GM19452 (cell line): ENCODE data around the gene GMDS.

Source experiments
- ATAC-seq: cut with Tn5 transposase; IDR thresholded peaks from one replicate; pipeline ENCODE4 v1.9.1; 2021; ENCODE audit not compliant: unreplicated experiment

GMDS gene

DNA sequence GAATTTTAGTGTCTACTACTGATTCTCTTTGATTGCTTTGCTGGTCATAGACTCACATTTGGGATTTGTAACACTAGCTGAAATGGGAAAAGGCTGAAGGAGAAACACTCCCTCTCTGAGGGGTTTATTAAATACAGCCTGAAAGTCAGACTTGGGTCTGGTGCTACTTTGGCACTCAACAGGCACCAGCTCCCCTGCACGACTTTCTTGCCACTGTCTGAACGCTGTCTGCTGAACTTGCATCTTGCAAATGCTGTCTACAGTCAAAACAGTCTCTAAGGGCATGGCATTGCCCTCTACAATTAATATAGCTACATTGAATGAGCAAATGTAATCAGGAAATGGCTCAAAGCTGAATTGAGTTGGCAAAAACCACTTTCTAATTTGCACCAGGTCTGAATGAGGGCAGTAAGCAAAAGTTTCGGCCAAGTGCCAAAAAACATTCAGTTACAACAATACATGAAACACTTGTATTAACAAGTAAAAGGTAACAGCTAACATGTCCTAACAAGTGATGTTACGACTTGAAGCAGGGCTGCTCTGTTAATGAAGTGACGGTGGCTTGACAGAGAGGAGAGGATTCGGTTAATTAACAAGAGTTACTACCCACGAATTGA lies 516.2 kb downstream of the GMDS start:
- no peak for ATAC-seq

DNA sequence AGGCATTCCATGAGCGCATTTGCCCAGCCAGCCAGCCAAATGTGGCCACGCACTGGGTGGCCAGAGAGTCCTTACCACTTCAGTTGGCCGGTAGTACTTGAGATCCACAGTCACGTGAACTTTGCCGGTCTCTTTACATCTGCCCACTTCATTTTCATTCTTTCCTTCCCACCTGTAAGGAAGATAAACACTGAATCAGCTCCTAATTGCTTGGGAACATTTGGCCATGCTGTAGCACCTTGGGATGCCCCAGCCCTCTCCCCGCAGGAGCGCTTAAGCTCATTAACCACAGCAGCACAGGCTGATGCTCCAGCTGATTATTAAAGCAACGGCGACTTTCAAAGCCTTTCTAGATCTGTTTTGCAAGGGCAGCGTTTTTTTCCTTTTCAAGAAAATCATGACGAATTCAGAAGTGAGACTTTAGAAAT lies 519.0 kb downstream of the GMDS start:
- ATAC-seq, result no peak

DNA sequence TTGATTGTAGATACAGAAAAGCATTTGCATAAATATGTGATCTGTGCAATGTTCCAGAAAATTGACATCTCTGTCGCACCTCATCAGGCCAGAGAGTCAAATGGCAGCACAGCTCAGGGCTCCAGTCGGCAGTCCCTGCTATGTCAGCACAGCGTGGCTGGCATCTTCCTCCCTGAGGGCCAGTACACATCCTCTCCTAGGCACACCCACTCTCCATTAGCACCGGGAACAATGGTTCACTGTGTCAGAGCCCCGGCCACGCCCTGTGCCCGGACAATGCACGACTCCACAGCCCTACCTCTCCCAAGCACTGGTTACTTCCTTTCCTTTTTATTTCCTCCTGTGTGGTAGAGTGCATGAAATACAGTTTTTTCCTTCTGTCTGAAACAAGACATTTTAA lies 520.8 kb downstream of the GMDS start:
- ATAC-seq, result no peak

DNA sequence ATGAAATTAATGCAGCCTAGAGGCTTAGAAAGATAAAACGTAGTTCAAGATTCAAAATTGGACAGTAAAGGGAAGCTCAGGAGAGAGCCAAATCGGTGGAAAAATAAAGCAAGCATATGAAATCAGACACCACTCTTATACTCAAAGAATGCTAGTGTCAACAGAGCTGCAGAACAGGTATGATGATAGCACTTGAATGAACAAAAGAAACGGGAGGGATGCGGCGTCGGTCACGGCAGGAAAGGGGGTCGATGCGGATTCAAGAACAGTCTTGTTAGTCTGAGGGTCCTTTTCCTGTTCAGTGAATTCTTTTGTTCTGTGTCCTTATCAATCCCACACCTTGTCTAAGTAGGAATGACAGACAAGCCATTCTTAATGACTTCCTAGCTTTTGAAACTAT lies 521.3 kb downstream of the GMDS start:
- ATAC-seq, result no peak

DNA sequence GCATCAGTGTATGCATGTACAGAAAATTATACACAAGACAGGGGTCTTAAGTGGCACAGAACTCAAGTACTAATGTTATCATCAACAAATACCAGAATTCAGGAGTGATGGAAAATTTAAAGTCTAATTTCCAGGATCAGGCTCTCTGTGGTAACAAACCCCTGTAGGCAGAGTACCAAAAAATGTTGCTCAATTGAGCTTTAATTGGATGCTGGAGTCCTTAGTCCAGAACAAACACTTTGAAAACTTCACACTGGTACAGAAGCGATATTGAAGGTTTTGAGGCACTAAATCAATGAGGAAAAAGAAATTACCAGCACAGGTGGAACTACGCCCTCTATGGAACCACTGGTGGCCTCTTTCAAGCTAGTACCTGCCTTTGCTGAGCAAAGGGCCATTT lies 522.6 kb downstream of the GMDS start:
- no peak for ATAC-seq

DNA sequence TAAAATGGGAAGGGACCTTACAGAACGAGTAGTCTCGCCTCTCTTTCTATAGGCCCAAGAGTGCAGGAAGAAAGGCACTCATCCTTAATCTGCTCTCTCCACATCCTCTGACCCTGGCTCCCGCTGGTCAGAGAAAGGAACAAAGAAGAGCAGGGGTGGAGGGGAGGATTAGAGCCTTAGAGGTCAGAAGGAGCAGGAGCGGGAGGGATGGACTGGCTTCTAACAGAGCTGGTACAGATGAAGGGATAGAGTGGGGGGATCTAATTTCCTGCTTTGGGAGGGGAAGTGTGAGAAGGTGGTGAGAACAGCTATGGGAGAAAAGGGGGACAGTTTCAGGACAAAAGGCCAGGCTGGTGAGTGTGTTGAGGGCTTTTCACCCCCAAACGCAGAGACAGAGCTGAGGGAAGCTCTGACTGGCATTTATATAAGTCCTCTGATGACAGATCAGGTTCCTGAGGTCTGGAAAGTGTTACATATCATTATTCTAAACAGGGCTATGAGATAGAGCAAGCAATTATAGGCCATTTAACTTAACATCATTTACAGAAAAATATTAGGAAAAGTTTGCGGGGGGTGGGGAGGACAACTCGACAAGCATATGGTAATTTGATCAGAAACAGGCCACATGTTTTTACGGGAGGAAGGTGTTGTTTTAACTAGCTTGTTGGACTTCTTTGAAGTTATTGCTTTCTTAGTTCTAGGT lies 524.6 kb downstream of the GMDS start:
- no peak for ATAC-seq

DNA sequence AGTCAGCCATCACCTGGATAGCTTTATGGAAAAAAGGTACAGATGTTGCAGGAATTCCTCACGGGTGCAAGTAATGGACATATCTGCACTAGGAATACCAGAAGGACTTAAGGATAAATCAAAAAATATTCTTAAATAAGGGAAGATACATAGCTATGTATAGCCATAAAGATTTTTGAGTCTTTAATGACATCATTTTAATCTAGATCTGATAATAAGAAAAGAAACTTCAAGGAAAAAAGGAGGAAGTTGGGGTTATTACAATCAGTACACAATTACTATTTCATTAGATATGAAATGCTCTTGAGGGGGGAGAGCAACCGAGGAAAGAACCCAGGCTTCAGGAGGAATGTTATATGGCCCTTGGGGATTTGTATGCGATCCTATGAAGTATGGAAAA lies 525.5 kb downstream of the GMDS start:
- ATAC-seq, result no peak

DNA sequence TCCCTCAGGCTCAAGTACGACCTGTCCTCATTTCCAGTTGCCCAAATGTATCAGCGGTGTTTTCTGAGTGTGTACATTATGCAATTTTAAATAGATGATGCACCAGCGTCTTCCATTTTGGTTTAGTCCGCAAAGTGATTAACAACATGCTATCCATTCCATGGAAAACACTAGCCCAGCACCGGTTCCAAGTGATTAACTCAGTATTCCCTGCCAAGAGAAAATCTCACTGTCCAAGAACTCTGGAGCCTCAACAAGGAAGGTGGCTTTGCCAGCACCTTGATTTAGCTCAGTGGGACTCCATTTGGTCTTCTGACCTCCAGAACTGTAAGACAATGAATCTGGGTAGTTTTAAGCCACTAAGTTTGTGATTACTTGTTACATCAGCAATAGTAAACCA lies 528.5 kb downstream of the GMDS start:
- ATAC-seq, result no peak

DNA sequence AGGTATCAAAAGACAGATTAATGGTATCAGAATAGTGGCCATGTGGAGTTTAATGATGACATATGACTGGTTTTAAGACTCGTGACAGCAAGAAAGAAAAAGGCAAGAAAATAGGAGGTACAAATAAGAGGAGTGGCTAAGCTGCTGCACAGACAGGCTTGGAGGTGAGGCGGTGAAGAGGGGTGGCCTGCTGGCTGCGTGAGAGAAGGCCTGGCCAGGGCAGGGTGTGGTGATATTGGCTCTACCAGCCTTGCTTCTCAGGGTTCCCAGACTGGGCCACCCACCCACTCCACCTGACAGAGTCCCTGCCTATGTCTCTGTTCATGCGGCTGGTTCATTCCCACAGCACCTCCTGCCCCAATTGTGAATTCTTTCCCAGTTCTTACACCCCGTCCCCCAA lies 529.0 kb downstream of the GMDS start:
- ATAC-seq, result no peak

DNA sequence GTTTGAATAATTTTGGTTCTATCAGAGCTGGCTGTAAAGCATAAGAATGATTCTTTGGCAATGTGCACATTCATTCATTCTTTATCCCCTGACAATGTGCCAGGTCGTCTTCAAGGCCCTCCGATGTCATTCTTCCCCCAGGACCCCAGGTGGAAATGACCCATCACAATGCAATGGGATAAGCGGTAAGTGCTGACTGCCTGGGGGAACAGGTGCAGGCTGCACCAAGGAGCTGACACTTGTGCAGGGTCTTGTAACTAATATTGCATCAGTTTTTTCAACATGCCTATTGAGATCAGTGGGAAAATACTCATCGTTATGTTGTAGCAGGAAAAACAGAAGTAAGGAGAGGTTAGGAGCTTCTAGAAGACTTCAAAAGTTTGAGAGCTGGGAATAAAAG lies 530.1 kb downstream of the GMDS start:
- no peak for ATAC-seq

DNA sequence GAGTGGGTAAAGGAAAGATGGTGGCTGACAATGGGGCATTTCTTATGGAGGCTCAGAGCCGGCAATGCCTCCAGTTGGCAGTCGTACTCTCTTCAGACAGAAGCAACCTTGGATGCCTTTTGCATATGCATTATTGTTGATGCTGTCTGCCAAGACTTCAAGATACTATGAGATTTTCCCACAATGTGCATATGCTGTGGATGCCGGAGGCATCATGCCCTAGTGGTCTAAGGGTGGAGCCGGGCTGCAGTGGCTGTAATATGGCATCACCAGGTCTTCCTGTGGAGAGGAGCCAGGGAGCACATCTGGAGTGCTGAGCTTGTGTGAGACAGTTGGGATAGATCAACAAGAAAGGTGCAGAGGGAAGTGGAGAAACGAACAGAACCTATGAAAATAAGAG lies 530.8 kb downstream of the GMDS start:
- ATAC-seq, result no peak

DNA sequence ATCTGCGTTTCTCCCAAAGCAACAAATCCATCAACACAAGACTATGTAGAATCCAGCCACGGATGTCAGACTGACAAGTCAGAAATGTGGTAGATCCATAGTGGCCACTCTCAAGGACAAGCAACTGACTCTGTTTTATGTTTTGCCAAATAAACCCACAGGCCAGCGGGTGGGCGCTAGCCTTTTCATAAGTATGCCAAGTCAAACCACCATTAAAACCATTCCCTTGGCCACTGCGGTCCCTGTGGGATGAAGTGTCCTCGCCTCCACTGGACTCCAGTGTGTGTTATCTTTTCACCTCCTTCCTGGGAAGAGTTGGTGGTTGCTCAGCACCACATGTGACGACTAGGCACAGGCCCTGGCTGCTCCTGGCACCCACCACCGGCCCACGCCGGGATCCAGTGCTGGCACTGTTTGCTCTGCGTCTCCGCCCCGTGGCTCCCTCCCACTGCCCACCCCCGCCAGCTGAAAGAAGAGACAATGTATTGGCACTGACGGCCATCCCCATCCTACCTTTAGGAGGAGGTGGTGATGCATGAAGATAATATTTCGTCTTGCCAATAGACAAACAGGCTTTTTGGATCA lies 532.3 kb downstream of the GMDS start:
- ATAC-seq, result no peak

DNA sequence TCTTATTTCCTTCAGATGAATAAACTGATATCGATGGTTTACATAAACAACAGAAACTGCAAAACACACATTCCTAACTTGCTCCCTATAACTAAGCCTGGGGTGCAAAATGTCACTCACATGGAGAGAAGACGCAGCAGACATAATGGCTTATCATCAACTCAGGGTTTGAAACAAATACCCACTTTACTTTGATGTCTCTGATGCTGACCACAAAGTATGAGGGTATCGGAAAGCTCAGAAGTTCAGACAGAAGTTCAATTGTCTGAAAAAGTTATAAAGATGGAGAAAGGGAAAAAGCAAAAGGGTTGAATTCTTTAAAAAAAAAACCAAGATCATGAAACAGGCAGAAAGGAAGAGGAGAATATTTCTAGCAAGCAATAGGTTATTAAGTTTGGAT lies 533.0 kb downstream of the GMDS start:
- no peak for ATAC-seq

DNA sequence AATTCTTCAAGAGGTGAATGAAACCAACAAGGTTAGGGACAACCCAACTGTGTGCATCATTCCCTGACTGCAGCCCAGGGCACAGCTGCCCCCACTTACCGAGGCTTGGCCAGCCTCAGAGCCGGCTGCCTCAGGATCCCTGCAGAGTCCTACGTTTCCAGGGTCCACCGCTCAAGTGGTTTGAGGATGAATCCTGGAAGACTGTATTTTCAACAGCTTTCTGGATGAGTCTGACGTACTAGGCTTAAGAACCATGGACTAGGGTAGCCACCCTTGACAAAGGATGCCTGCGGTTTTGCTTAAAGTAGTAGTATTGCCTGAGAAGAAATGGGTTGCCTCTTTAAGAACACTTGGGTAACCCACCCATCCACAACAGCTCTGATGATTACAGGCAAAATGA lies 534.3 kb downstream of the GMDS start:
- ATAC-seq, result no peak

DNA sequence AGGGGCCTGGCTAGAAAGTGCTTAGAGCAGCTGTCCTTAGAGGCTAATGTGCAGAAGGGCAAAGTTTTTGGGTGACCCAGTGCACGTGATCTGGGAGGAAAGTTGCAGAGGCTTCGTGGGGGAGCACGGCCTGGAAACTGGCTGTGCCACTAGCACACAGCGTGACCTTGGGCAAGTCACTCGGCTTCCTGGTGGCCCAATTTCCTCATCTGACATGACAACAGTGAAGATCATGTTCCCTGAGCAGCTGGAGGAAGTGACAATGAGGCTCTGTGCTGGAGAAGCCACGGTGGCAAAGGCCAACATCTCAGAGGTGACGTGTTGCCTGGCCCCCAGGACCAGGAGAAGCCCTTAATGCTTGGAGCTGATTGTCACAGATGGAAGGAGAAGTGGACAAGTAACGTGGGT lies 536.2 kb downstream of the GMDS start:
- no peak for ATAC-seq

DNA sequence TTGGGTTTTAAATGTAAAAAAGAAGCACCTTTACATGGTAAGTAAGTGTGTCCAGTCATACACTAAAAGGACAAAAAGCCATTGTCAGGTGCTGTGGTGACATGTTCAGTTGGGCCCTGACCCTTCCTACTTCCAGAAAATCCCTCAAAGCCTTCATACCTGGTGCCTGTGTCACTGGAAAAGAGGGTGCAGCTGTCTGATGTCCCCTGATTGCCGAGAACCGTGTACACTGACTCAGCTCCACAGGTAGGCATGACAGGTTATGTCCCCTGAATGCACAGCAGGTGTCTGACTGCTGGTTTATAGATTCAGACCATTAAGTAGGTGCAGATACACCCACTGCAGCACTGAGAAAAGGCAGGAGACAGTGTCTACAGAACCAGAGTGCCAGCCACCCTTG lies 536.6 kb downstream of the GMDS start:
- no peak for ATAC-seq

DNA sequence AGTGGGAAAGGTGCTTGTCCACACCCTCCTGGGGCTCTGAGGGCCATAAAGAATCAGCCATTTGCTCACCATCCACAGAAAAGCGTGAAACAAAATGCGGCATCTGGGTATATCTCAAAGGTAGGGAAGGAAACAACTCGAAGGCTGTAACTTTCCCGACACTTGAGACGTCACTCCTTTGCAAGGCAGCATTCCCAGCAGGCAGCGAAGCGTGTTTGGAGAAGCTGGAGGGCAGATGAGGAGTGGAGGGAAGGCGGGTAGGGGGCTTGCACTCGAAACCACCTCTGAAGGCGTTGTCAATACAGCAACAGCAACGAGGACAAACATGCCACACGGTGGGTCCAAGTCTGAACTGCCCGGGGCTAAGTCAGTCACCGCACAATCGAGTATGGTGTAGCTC lies 537.3 kb downstream of the GMDS start:
- ATAC-seq, result no peak

DNA sequence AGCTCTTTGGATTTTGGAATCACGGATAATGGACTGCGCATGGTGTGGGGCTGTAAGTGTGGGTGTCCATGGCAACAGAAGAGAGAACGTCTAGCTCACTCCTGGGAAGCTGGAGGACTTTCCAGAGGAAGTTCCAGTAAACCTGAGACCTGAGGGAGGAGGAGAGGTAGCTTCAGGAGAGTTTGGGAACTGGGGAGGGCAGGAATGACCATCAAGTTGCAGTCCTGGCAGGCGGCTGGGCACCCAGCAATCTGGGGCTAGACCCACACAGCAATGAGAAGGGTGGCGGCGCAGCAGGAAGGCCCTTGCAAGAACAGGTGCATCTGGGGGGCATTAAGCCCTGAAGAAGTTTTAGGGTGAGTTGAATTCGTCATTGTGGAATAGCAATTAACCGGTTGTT lies 539.8 kb downstream of the GMDS start:
- no peak for ATAC-seq

DNA sequence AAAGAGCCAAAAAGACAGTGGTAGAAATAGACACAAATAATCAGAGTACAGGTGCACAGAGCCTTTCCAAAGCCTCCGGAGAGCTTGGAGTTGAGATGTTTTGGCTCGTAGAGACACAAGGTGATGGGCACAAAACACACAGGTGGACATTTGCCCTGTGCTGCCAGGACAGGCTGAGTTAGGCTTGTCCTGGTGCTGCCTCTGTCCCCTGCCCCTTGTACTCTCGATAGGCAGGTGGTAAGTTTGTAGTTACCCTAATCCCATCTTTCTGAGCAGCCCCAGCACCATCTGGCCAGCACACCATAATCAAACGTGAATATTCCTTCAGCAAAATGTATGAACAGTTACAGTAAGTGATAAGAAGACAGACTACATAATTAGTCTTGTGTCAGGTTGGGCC lies 540.2 kb downstream of the GMDS start:
- no peak for ATAC-seq

DNA sequence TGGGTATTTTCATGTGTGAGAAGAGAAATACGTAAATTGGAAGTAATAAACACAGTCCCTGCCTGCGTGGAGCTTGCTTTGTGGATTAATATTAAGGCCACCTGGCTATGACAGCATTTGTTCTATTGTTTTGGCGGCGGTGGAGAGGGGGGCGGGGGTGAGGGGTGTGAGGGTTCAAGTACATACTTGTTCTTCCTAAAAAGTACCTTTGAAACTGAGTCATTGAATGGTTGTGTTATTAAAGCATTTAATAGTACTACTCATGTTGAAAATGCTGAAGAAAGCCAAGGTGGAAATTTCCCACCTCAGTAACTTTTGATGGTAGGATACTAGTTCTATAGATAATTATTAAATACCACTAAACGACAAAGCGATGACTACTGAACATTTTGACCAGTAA lies 540.7 kb downstream of the GMDS start:
- ATAC-seq, result no peak

DNA sequence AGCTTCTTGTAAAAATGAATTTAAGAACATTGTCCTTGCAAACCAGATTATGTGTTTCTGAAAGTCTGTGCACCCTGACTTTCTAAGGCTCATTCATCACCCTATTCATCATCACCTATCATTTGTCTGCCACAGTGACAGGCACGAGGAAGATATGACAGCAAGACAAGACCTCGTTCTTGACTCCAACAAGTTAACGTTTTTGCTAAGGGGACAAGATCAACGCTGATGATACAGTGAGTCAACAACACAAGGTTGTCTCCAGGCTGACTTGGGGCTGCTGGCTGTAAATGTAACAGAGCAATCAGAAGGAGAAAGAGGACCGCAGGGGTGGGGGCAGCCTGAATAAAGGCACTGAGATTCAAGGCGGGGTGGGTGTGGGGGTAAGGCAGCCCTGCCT lies 541.5 kb downstream of the GMDS start:
- no peak for ATAC-seq

DNA sequence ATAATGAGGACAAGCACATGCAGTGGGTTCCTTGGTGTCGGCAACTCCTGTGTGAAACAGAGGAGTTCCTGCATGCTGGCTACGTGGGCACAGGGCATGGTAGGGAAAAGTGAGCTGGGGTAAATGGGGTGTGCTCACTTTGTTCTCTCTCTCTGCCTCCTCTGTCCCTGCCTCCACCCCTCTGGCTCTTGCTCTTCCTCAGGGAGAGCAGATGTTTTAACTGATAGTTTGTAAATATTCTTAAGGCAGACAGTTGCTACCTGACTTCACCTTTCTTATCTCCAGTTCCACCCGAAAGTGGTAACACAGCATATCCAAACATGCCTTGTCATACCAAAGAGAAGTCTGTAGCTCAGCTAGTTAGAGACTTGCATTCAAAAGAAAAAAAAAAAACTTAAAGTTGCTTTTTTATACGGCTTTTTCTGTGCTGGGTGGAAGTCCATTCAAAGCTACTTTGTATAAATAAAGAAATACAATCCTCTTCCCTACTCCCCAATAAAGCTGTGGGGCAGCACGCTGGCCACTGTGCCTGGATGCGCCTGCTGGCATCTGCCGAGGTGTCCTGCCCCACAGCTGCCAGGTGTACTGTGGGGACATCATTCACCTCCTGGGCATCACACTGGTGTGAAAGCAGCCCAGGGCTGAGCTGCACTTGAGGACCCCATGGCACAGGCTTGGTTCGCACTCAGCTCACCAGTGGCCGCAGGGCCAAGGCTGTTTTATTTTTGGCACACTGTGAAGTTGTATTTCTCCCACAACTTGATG lies 542.1 kb downstream of the GMDS start:
- ATAC-seq, result no peak
